Keratinocyte (primary cell): ENCODE results near the gene CYP2R1.

Experiments
- EZH2 ChIP-seq: IDR thresholded peaks from one replicate; pipeline ENCODE4 v1.6.1; 2012; ENCODE audit warnings: inconsistent platforms, mild to moderate bottlenecking, low read length, moderate library complexity
- TF ChIP-seq, protein P1 (sequence below), 3 experiments: IDR thresholded peaks in 1 of 3; conservative IDR thresholded peaks in 1 of 3; optimal IDR thresholded peaks in 1 of 3; 2 replicates in 2 of 3; 3 replicates in 1 of 3; pipeline versions ENCODE3 to v1.5.1; 2011; ENCODE audit warnings: low read length in 3 of 3, mild to moderate bottlenecking in 3 of 3, moderate library complexity in 2 of 3, control low read depth in 1 of 3, inconsistent platforms in 1 of 3; ENCODE audit not compliant: insufficient read depth in 2 of 3; ENCODE audit errors: extremely low read depth in 1 of 3

DNA sequence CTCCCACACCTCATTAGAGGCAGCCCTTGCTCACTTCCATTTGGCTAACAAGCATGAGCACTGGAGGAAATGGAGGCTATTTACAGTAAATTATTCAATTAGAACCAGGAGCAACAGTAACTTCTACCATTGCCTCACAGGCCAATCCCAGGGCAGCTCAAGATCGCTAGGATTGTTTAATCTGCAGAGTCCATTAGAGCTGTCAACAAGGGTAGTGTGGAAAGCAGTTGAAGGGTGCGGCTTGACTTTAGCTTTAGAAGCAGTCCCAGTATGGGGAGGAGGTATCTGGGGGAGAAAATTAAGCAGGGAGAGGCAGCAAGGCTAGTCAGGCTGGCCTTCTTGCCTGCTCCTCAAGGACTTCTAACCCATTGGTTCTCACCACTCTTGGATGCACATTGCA lies 38.3 kb upstream of the CYP2R1 start:
- TF ChIP-seq, protein P1, sequence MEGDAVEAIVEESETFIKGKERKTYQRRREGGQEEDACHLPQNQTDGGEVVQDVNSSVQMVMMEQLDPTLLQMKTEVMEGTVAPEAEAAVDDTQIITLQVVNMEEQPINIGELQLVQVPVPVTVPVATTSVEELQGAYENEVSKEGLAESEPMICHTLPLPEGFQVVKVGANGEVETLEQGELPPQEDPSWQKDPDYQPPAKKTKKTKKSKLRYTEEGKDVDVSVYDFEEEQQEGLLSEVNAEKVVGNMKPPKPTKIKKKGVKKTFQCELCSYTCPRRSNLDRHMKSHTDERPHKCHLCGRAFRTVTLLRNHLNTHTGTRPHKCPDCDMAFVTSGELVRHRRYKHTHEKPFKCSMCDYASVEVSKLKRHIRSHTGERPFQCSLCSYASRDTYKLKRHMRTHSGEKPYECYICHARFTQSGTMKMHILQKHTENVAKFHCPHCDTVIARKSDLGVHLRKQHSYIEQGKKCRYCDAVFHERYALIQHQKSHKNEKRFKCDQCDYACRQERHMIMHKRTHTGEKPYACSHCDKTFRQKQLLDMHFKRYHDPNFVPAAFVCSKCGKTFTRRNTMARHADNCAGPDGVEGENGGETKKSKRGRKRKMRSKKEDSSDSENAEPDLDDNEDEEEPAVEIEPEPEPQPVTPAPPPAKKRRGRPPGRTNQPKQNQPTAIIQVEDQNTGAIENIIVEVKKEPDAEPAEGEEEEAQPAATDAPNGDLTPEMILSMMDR (optimal IDR thresholded peaks at IDR 0.05 in 1 of 3, IDR thresholded peaks at IDR 0.05 in 1 of 3, conservative IDR thresholded peaks at IDR 0.05 in 1 of 3; ENCODE audit: extremely low read depth in 1 of 3, insufficient read depth in 2 of 3, low read length in 3 of 3): no peak
- TF ChIP-seq EZH2: no peak
